ENCODE results near the gene MYOZ1.

GRCh38 chr10:73627300-73627699 is 14.0 kb downstream of the MYOZ1 start:
- TF ChIP-seq, protein P1, sequence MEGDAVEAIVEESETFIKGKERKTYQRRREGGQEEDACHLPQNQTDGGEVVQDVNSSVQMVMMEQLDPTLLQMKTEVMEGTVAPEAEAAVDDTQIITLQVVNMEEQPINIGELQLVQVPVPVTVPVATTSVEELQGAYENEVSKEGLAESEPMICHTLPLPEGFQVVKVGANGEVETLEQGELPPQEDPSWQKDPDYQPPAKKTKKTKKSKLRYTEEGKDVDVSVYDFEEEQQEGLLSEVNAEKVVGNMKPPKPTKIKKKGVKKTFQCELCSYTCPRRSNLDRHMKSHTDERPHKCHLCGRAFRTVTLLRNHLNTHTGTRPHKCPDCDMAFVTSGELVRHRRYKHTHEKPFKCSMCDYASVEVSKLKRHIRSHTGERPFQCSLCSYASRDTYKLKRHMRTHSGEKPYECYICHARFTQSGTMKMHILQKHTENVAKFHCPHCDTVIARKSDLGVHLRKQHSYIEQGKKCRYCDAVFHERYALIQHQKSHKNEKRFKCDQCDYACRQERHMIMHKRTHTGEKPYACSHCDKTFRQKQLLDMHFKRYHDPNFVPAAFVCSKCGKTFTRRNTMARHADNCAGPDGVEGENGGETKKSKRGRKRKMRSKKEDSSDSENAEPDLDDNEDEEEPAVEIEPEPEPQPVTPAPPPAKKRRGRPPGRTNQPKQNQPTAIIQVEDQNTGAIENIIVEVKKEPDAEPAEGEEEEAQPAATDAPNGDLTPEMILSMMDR (IDR thresholded peaks at IDR 0.05) = no peak
- no peak for TF ChIP-seq EP300 (IDR thresholded peaks at IDR 0.05)

Data from stomach (tissue), 4 donors.